ENCODE measurements around the gene MAD1L1. TPM values are rescaled to one million over a fixed set of nuclear protein-coding genes. Genes with fewer than 3 reads are reported as not detected.

The MAD1L1 gene
- total and polyA plus RNA-seq, 2 of the 13 experiments (the other 11 are each of a cell fraction or from before 2014, with no cell fraction given) = 17.4 to 64.7 TPM

GRCh38 chr7:2170576-2171521 lies 61.9 kb downstream of the MAD1L1 start (continued):
- peak; percentile 22; the same call in 1 of the 2 replicates for TF ChIP-seq HNF4G (IDR thresholded peaks at IDR 0.05; ENCODE audit: borderline replicate concordance, low read depth, low read length)
- TF ChIP-seq HNF4G (CRISPR knock-in tag; IDR thresholded peaks at IDR 0.05; ENCODE audit: borderline replicate concordance, low read depth) = no peak
- TF ChIP-seq SAP130 (CRISPR knock-in tag; IDR thresholded peaks at IDR 0.05; ENCODE audit: low read depth) = peak; percentile 19; the same call in 1 of the 2 replicates
- peak; percentile 57 for TF ChIP-seq ZFX (CRISPR knock-in tag; IDR thresholded peaks at IDR 0.05; ENCODE audit: low read depth)
- TF ChIP-seq PHB2 (IDR thresholded peaks at IDR 0.05; ENCODE audit: partially characterized antibody) = no peak
- TF ChIP-seq NR2F6 (IDR thresholded peaks at IDR 0.05) = no peak
- TF ChIP-seq NR2F6 (CRISPR knock-in tag; IDR thresholded peaks at IDR 0.05) = peak; percentile 30; the same call in 1 of the 2 replicates
- peak; percentile 50; the same call in 1 of the 2 replicates for TF ChIP-seq MAX (IDR thresholded peaks at IDR 0.05)
- no peak for TF ChIP-seq NFKB2 (CRISPR knock-in tag; IDR thresholded peaks at IDR 0.05; ENCODE audit: borderline replicate concordance)
- no peak for TF ChIP-seq KLF6 (CRISPR knock-in tag; IDR thresholded peaks at IDR 0.05)
- TF ChIP-seq ZNF30 (CRISPR knock-in tag; IDR thresholded peaks at IDR 0.05) = no peak
- peak; percentile 38 for TF ChIP-seq GATAD2A (CRISPR knock-in tag; IDR thresholded peaks at IDR 0.05)
- TF ChIP-seq, protein P1, sequence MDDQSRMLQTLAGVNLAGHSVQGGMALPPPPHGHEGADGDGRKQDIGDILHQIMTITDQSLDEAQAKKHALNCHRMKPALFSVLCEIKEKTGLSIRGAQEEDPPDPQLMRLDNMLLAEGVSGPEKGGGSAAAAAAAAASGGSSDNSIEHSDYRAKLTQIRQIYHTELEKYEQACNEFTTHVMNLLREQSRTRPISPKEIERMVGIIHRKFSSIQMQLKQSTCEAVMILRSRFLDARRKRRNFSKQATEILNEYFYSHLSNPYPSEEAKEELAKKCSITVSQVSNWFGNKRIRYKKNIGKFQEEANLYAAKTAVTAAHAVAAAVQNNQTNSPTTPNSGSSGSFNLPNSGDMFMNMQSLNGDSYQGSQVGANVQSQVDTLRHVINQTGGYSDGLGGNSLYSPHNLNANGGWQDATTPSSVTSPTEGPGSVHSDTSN (CRISPR knock-in tag; IDR thresholded peaks at IDR 0.05; ENCODE audit: borderline replicate concordance) = no peak
- TF ChIP-seq ATF7-NPFF (CRISPR knock-in tag; IDR thresholded peaks at IDR 0.05; ENCODE audit: low read depth) = 0 out of 2 replicates have a peak, but pooled peaks have one; percentile 37
- 0 out of 2 replicates have a peak, but pooled peaks have one; percentile 52 for TF ChIP-seq IRF9 (CRISPR knock-in tag; IDR thresholded peaks at IDR 0.05; ENCODE audit: borderline replicate concordance)
- 0 out of 2 replicates have a peak, but pooled peaks have one; percentile 22 for TF ChIP-seq HIVEP1 (CRISPR knock-in tag; IDR thresholded peaks at IDR 0.05)
- TF ChIP-seq ZC3H13 (CRISPR knock-in tag; IDR thresholded peaks at IDR 0.05) = no peak
- TF ChIP-seq, protein P2, sequence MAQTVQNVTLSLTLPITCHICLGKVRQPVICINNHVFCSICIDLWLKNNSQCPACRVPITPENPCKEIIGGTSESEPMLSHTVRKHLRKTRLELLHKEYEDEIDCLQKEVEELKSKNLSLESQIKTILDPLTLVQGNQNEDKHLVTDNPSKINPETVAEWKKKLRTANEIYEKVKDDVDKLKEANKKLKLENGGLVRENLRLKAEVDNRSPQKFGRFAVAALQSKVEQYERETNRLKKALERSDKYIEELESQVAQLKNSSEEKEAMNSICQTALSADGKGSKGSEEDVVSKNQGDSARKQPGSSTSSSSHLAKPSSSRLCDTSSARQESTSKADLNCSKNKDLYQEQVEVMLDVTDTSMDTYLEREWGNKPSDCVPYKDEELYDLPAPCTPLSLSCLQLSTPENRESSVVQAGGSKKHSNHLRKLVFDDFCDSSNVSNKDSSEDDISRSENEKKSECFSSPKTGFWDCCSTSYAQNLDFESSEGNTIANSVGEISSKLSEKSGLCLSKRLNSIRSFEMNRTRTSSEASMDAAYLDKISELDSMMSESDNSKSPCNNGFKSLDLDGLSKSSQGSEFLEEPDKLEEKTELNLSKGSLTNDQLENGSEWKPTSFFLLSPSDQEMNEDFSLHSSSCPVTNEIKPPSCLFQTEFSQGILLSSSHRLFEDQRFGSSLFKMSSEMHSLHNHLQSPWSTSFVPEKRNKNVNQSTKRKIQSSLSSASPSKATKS (CRISPR knock-in tag; IDR thresholded peaks at IDR 0.05) = no peak
- TF ChIP-seq, protein P3, sequence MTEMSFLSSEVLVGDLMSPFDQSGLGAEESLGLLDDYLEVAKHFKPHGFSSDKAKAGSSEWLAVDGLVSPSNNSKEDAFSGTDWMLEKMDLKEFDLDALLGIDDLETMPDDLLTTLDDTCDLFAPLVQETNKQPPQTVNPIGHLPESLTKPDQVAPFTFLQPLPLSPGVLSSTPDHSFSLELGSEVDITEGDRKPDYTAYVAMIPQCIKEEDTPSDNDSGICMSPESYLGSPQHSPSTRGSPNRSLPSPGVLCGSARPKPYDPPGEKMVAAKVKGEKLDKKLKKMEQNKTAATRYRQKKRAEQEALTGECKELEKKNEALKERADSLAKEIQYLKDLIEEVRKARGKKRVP (CRISPR knock-in tag; IDR thresholded peaks at IDR 0.05) = no peak
- no peak for TF ChIP-seq PREB (CRISPR knock-in tag; IDR thresholded peaks at IDR 0.05)

All from HepG2 (cell line).